WTC11 (cell line): Measurements from ENCODE around the gene FAM53A. TPM values are rescaled to one million over a fixed set of nuclear protein-coding genes. Genes with fewer than 3 reads are reported as not detected.
"Not testable (repeated sequence)": the region's sequence is repeated elsewhere in the genome, so short reads cannot be mapped to it uniquely, and the experiment has no call there.

Experiments used
- ATAC-seq: fragments of 200-7000 bp; cut with Tn5 transposase; 2 replicates; pipeline ENCODE4 v1.10.0; 2021; ENCODE audit warnings: mild to moderate bottlenecking, moderate library complexity
- CTCF ChIA-PET: fragments of 300-600 bp; sonication (Branson Sonifier 250); formaldehyde crosslinking; loops from one replicate; lab custom pipeline; 2021; ENCODE audit warnings: antibody characterized with exemption; lab: Charles Lee
- POLR2A ChIA-PET: fragments of 350-600 bp; sonication (Branson Sonifier 250); formaldehyde crosslinking; loops from one replicate; lab custom pipeline; 2021; ENCODE audit warnings: antibody characterized with exemption; lab: Charles Lee
- DNase-seq: peaks from one replicate; pipeline ENCODE4 v3.0.0; 2021; ENCODE audit warnings: low spot score
- H3K27ac Mint-ChIP-seq: 2 replicates; pipeline ENCODE4 v1.8.0; 2021; ENCODE audit warnings: mixed read lengths
- H3K27me3 Mint-ChIP-seq: 2 replicates; pipeline ENCODE4 v1.8.0; 2021; ENCODE audit warnings: low read depth, mild to moderate bottlenecking, moderate library complexity, mixed read lengths
- H3K36me3 Mint-ChIP-seq: 2 replicates; pipeline ENCODE4 v1.8.0; 2021; ENCODE audit warnings: mixed read lengths
- H3K4me1 Mint-ChIP-seq: 2 replicates; pipeline ENCODE4 v1.8.0; 2022; ENCODE audit warnings: mixed read lengths
- H3K4me3 Mint-ChIP-seq: 2 replicates; pipeline ENCODE4 v1.8.0; 2021; ENCODE audit warnings: mild to moderate bottlenecking, moderate library complexity, mixed read lengths
- H3K9me3 Mint-ChIP-seq: 2 replicates; pipeline ENCODE4 v1.8.0; 2021; ENCODE audit warnings: mixed read lengths
- CTCF ChIP-seq: fragments of 200-600 bp; IDR thresholded peaks from 2 replicates; pipeline ENCODE4 v1.8.0; 2022; ENCODE audit warnings: antibody characterized with exemption
- FOXP1 ChIP-seq: sonication (generic); formaldehyde crosslinking; IDR thresholded peaks from 2 replicates; pipeline ENCODE4 v1.8.0; 2022; ENCODE audit warnings: missing genetic modification reagents, mild to moderate bottlenecking, moderate library complexity, borderline replicate concordance
- MLX ChIP-seq: sonication (generic); formaldehyde crosslinking; IDR thresholded peaks from 2 replicates; pipeline ENCODE4 v1.8.1; 2023; ENCODE audit warnings: mild to moderate bottlenecking, missing genetic modification reagents, moderate library complexity
- MXD4 ChIP-seq: fragments of 250-450 bp; sonication (Bioruptor Pico); IDR thresholded peaks from 2 replicates; pipeline ENCODE4 v1.8.0; 2021; ENCODE audit warnings: mild to moderate bottlenecking, moderate library complexity, borderline replicate concordance
- MYBL2 ChIP-seq: sonication (generic); formaldehyde crosslinking; IDR thresholded peaks from 2 replicates; pipeline ENCODE4 v1.8.1; 2023; ENCODE audit warnings: mild to moderate bottlenecking, moderate library complexity, missing genetic modification reagents
- NR2C2 ChIP-seq: sonication (generic); formaldehyde crosslinking; IDR thresholded peaks from 2 replicates; pipeline ENCODE4 v1.8.0; 2022; ENCODE audit warnings: mild to moderate bottlenecking, missing genetic modification reagents
- SMAD3 ChIP-seq: sonication (generic); formaldehyde crosslinking; IDR thresholded peaks from 2 replicates; pipeline ENCODE4 v1.8.0; 2022; ENCODE audit warnings: missing genetic modification reagents, mild to moderate bottlenecking, borderline replicate concordance
- SMAD4 ChIP-seq: sonication (generic); formaldehyde crosslinking; IDR thresholded peaks from 2 replicates; pipeline ENCODE4 v1.8.0; 2022; ENCODE audit warnings: mild to moderate bottlenecking, missing genetic modification reagents
- SOX15 ChIP-seq: fragments of 250-450 bp; sonication (Bioruptor Pico); IDR thresholded peaks from 2 replicates; pipeline ENCODE4 v1.9.0; 2021; ENCODE audit warnings: mild to moderate bottlenecking
- TEAD4 ChIP-seq: sonication (generic); formaldehyde crosslinking; IDR thresholded peaks from 2 replicates; pipeline ENCODE4 v1.8.0; 2022; ENCODE audit warnings: mild to moderate bottlenecking, missing genetic modification reagents
- ZNF121 ChIP-seq: sonication (generic); formaldehyde crosslinking; IDR thresholded peaks from 2 replicates; pipeline ENCODE4 v1.8.0; 2023; ENCODE audit warnings: missing genetic modification reagents
- ZNF232 ChIP-seq: sonication (generic); formaldehyde crosslinking; IDR thresholded peaks from 2 replicates; pipeline ENCODE4 v1.8.0; 2022; ENCODE audit warnings: mild to moderate bottlenecking, missing genetic modification reagents
- ZNF423 ChIP-seq: fragments of 250-450 bp; sonication (Bioruptor Pico); IDR thresholded peaks from 2 replicates; pipeline ENCODE4 v2.1.2; 2022; ENCODE audit warnings: mild to moderate bottlenecking, moderate library complexity
- total RNA-seq: library from RNA; stranded (reverse); gene quantifications from 3 replicates; pipeline ENCODE4 v1.2.3, GENCODE V29; 2021
- TF ChIP-seq, protein P1 (sequence below): sonication (generic); formaldehyde crosslinking; IDR thresholded peaks from 2 replicates; pipeline ENCODE4 v1.8.0; 2022; ENCODE audit warnings: missing genetic modification reagents
- TF ChIP-seq, protein P2 (sequence below): sonication (generic); formaldehyde crosslinking; IDR thresholded peaks from 2 replicates; pipeline ENCODE4 v1.8.1; 2023; ENCODE audit warnings: mild to moderate bottlenecking, missing genetic modification reagents, moderate library complexity
- TF ChIP-seq, protein P3 (sequence below): sonication (generic); formaldehyde crosslinking; conservative IDR thresholded peaks from 2 replicates; pipeline ENCODE4 v1.8.1; 2022; ENCODE audit warnings: mild to moderate bottlenecking, missing genetic modification reagents
- TF ChIP-seq, protein P4 (sequence below): sonication (generic); formaldehyde crosslinking; IDR thresholded peaks from 2 replicates; pipeline ENCODE4 v1.8.1; 2022; ENCODE audit warnings: missing genetic modification reagents, borderline replicate concordance
- TF ChIP-seq, protein P5 (sequence below): sonication (generic); formaldehyde crosslinking; IDR thresholded peaks from 2 replicates; pipeline ENCODE4 v1.8.1; 2023; ENCODE audit warnings: mild to moderate bottlenecking, missing genetic modification reagents

The FAM53A gene
- total RNA-seq, 1 experiment from 2014 or later, result 2.9 TPM

GRCh38 chr4:1706358-1706757, 22.2 kb upstream of the FAM53A start:
- H3K4me3 Mint-ChIP-seq, result no peak overlapping the region
- H3K36me3 Mint-ChIP-seq, result peaks cover 55% of the 10 kb centered on the region
- H3K27ac Mint-ChIP-seq, result no peak overlapping the region
- POLR2A ChIA-PET, result interaction anchor here (0.6 kb wide), 1 partner anchor 260 kb away, joined by 3 read pairs; no protein-coding TSS in a partner anchor
- ATAC-seq (no peak), DNase-seq (no peak)
- peaks cover 11% of the 10 kb centered on the region for H3K4me1 Mint-ChIP-seq
- no peaks in the 10 kb centered on the region for H3K9me3 Mint-ChIP-seq
- CTCF ChIA-PET, result no interaction called here
- TF ChIP-seq, protein P1, sequence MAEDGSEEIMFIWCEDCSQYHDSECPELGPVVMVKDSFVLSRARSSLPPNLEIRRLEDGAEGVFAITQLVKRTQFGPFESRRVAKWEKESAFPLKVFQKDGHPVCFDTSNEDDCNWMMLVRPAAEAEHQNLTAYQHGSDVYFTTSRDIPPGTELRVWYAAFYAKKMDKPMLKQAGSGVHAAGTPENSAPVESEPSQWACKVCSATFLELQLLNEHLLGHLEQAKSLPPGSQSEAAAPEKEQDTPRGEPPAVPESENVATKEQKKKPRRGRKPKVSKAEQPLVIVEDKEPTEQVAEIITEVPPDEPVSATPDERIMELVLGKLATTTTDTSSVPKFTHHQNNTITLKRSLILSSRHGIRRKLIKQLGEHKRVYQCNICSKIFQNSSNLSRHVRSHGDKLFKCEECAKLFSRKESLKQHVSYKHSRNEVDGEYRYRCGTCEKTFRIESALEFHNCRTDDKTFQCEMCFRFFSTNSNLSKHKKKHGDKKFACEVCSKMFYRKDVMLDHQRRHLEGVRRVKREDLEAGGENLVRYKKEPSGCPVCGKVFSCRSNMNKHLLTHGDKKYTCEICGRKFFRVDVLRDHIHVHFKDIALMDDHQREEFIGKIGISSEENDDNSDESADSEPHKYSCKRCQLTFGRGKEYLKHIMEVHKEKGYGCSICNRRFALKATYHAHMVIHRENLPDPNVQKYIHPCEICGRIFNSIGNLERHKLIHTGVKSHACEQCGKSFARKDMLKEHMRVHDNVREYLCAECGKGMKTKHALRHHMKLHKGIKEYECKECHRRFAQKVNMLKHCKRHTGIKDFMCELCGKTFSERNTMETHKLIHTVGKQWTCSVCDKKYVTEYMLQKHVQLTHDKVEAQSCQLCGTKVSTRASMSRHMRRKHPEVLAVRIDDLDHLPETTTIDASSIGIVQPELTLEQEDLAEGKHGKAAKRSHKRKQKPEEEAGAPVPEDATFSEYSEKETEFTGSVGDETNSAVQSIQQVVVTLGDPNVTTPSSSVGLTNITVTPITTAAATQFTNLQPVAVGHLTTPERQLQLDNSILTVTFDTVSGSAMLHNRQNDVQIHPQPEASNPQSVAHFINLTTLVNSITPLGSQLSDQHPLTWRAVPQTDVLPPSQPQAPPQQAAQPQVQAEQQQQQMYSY, result no peak
- no peak for TF ChIP-seq SMAD3 (CRISPR knock-in tag)
- H3K27me3 Mint-ChIP-seq, result peaks cover under 1% of the 10 kb centered on the region; the same call in 1 of the 2 replicates

DNA sequence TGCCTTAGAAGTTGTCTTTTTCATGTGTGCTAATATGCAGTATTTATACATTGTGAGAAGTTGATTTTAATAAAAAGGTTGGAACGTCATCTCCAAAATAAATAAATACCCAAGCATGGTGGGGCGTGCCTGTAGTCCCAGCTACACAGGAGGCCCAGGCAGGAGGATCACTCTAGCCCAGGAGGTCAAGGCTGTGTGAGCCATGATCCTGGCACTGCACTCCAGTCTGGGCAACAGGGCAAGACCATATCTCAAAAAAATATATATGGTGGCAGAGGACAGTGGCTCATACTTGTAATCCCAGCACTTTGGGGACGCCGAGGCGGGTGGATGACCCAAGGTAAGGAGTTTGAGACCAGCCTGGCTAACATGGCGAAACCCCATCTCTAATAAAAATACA, 21.6 kb upstream of the FAM53A start:
- H3K4me3 Mint-ChIP-seq, result no peak overlapping the region
- no peak overlapping the region for H3K27ac Mint-ChIP-seq
- peaks cover 56% of the 10 kb centered on the region for H3K36me3 Mint-ChIP-seq
- TF ChIP-seq MXD4 (CRISPR knock-in tag) (no peak), FOXP1 (no peak), NR2C2 (CRISPR knock-in tag) (no peak)
- TF ChIP-seq, protein P2, sequence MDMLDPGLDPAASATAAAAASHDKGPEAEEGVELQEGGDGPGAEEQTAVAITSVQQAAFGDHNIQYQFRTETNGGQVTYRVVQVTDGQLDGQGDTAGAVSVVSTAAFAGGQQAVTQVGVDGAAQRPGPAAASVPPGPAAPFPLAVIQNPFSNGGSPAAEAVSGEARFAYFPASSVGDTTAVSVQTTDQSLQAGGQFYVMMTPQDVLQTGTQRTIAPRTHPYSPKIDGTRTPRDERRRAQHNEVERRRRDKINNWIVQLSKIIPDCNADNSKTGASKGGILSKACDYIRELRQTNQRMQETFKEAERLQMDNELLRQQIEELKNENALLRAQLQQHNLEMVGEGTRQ, result no peak
- H3K9me3 Mint-ChIP-seq, result no peaks in the 10 kb centered on the region
- POLR2A ChIA-PET, result interaction anchor here (0.6 kb wide), 1 partner anchor 261 kb away, joined by 3 read pairs; no protein-coding TSS in a partner anchor
- peaks cover 6% of the 10 kb centered on the region for H3K4me1 Mint-ChIP-seq
- CTCF ChIA-PET, result no interaction called here
- H3K27me3 Mint-ChIP-seq, result no peaks in the 10 kb centered on the region
- DNase-seq (no peak), ATAC-seq (no peak)

GRCh38 chr4:1703867-1704266, 19.8 kb upstream of the FAM53A start:
- Mint-ChIP-seq H3K4me3 (no peak overlapping the region), H3K36me3 (peaks cover 60% of the 10 kb centered on the region), H3K27me3 (no peaks in the 10 kb centered on the region), H3K27ac (no peak overlapping the region), H3K9me3 (no peaks in the 10 kb centered on the region), H3K4me1 (no peaks in the 10 kb centered on the region)
- POLR2A ChIA-PET, result no interaction called here
- no peak for TF ChIP-seq SOX15
- TF ChIP-seq ZNF121, result no peak
- TF ChIP-seq, protein P3, sequence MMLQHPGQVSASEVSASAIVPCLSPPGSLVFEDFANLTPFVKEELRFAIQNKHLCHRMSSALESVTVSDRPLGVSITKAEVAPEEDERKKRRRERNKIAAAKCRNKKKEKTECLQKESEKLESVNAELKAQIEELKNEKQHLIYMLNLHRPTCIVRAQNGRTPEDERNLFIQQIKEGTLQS (CRISPR knock-in tag), result no peak
- no peak for TF ChIP-seq MYBL2 (CRISPR knock-in tag)
- TF ChIP-seq MLX, result no peak
- TF ChIP-seq SMAD4 (CRISPR knock-in tag), result no peak
- TF ChIP-seq, protein P4, sequence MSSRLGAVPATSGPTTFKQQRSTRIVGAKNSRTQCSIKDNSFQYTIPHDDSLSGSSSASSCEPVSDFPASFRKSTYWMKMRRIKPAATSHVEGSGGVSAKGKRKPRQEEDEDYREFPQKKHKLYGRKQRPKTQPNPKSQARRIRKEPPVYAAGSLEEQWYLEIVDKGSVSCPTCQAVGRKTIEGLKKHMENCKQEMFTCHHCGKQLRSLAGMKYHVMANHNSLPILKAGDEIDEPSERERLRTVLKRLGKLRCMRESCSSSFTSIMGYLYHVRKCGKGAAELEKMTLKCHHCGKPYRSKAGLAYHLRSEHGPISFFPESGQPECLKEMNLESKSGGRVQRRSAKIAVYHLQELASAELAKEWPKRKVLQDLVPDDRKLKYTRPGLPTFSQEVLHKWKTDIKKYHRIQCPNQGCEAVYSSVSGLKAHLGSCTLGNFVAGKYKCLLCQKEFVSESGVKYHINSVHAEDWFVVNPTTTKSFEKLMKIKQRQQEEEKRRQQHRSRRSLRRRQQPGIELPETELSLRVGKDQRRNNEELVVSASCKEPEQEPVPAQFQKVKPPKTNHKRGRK (CRISPR knock-in tag), result no peak
- TF ChIP-seq ZNF232 (CRISPR knock-in tag), result no peak
- TF ChIP-seq CTCF, result no peak
- no peak for TF ChIP-seq TEAD4 (CRISPR knock-in tag)
- TF ChIP-seq, protein P5, sequence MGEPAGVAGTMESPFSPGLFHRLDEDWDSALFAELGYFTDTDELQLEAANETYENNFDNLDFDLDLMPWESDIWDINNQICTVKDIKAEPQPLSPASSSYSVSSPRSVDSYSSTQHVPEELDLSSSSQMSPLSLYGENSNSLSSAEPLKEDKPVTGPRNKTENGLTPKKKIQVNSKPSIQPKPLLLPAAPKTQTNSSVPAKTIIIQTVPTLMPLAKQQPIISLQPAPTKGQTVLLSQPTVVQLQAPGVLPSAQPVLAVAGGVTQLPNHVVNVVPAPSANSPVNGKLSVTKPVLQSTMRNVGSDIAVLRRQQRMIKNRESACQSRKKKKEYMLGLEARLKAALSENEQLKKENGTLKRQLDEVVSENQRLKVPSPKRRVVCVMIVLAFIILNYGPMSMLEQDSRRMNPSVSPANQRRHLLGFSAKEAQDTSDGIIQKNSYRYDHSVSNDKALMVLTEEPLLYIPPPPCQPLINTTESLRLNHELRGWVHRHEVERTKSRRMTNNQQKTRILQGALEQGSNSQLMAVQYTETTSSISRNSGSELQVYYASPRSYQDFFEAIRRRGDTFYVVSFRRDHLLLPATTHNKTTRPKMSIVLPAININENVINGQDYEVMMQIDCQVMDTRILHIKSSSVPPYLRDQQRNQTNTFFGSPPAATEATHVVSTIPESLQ (CRISPR knock-in tag), result no peak
- TF ChIP-seq ZNF423, result no peak
- DNase-seq (no peak), ATAC-seq (no peak)
- CTCF ChIA-PET, result interaction anchor here (4.5 kb wide), 1 partner anchor 10 kb away, joined by 18 read pairs; no protein-coding TSS in a partner anchor

GRCh38 chr4:1701671-1702070, 17.6 kb upstream of the FAM53A start:
- ATAC-seq, POLR2A ChIA-PET, DNase-seq, H3K4me3 Mint-ChIP-seq, H3K9me3 Mint-ChIP-seq, H3K27me3 Mint-ChIP-seq, H3K27ac Mint-ChIP-seq, H3K4me1 Mint-ChIP-seq: not testable (repeated sequence)
- CTCF ChIA-PET, result interaction anchor here (0.7 to 4.5 kb wide), 2 partner anchors 8 to 28 kb away, joined by 3 to 18 read pairs; no protein-coding TSS in a partner anchor
- H3K36me3 Mint-ChIP-seq, result peaks cover 63% of the 10 kb centered on the region
